NCI-H1105 treated with DMSO at 0.1 percent for 48 hours (cell line): ENCODE results near the gene ZNF487.
A peak's percentile ranks its signal among the peaks of the same experiment; 100 is the strongest.
"Not testable (repeated sequence)": the region's sequence is repeated elsewhere in the genome, so short reads cannot be mapped to it uniquely, and the experiment has no call there.

ENCODE experiments used
- DNase-seq: peaks from one replicate; lab custom pipeline; 2025; lab: John Stamatoyannopoulos, UW

Gene ZNF487

DNA sequence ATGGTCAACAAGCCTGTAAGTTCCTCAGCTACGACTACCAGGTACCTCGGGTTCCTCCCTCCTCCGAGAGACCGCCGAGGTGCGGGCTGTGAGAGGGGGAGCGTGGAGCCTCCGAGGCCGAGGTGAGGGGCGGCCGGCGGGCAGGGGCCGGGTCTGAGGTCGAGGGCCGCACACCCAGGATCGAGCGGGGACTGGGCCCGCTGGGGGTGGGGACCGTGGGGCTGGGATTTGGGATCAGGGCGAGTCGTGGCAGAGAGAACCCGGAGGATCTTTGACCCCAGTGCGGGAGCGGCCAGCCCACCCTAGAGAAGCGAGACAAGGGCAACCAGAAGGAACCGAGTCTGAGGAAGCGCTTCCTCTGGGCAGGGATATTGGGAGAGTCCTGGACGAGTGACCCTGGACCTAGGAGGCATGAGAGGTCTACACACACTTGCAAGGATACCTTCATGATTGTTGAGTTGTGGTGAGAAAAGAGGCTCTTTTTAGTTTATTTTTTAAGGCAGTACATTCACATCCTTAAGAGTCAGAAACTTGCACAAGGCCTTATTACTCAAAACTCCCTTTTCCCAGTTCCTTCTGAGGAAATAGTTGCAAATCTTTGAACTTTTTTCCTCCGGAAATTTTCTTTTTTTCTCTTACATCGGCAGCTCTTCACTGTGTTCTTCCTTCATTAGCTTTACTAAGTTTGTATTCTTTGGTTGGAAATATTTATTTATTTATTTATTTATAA, 395 bp downstream of the ZNF487 start:
- DNase-seq: no peak

DNA sequence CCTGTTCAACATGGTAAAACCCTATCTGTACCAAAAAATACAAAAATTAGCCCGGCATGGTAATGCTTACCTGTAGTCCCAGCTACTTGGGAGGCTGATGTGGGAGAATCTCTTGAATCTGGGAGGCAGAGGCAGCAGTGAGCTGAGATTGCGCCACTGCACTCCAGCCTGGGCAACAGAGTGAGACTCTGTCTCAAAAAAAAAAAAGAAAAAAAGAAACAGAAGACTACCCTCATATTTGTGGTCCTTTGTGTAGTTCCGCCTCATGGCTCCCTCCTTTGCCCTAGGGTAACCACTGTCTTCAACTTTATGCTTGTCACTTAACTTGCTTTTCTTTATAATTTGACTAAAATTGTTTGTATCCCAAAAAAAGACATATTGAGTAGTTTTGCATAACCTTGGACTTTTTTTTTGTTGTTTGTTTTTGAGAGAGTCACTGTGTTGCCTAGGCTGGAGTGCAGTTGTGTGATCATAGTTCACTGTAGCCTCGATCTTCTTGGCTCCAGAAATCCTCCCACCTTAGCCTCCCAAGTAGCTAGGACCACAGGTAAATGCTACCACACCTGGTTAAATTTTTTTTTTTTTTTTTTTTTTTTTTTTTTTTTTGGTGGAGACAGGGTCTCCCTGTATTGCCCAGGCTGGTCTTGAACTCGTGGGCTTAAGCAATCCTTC, 3.7 kb downstream of the ZNF487 start:
- no peak for DNase-seq

DNA sequence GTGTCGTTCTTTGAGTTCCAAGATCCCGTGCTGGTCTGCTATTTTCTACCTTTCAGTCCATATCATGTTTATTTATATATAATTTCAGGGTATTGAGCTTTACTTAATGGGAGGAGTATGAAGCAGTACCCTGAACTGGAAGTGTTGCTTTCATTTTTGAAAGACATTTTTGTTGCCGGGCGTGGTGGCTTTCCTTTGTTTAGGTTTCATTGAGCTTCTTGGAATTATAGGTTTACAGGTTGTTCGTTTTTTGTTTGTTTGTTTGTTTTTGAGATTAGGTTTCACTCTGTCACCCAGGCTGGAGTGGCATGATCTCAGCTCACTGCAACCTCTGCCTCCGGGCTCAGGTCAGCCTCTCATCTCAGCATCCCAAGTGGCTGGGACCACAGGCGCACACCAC, 7.4 kb downstream of the ZNF487 start:
- no peak for DNase-seq

DNA sequence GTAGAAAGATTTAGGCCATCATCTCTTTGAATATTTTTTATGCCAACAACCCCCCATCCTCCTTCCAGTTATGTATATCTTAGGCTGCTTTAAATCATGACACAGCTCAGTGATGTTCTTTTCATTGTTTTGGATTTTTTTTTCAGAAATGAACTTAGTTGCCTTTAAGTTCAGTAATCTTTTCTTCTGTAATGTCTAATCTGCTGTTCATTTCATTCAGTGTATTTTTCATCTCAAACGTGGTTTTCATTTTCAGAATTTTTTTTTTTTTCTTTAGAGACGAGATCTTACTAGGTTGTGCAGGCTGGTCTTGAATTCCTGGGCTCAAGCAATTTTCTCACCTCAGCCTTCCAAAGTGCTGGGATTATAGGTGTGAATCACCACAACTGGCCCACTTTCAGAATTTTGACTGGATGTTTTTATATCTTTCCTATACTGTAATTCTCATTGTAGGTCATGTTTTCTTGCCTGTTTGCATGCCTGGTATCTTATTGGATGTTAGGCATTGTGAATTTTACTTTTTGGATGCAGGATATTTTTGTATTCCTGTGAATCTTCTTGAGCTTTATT, 8.1 kb downstream of the ZNF487 start:
- no peak for DNase-seq

DNA sequence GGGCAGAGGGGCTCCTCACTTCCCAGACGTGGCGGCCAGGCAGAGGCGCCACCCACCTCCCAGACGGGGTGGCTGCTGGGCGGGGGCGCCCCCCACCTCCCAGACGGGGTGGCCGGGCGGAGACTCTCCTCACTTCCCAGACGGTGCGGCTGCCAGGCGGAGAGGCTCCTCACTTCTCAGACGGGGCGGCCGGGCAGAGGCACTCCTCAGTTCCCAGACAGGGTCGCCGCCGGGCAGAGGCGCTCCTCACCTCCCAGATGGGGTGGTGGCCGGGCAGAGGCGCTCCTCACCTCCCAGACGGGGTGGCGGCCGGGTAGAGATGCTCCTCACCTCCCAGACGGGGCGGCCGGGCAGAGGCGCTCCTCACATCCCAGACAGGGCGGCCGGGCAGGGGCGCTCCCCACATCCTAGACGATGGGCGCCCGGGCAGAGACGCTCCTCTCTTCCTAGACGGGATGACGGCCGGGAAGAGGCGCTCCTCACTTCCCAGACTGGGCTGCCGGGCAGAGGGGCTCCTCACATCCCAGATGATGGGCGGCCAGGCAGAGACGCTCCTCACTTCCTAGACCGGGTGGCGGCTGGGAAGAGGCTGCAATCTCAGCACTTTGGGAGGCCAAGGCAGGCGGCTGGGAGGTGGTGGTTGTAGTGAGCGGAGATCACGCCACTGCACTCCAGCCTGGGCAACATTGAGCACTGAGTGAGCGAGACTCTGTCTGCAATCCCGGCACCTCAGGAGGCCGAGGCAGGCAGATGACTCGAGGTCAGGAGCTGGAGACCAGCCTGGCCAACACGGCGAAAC, 9.5 kb downstream of the ZNF487 start:
- not testable (repeated sequence) for DNase-seq

DNA sequence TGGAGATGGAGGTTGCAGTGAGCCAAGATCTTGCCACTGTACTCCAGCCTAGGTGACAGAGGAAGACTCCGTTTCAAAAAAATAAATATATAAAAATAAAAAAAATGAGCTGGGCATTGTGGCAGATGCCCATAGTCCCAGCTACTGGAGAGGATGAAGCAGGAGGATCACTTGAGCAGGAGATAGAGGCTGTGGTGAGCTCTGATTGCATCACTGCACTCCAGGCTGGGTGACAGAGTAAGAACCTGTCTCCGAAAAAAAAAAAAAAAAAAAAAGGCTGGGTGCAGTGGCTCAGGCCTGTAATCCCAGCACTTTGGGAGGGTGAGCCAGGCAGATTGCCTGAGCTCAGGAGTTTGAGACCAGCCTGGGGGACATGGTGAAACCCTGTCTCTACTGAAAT, 11.8 kb downstream of the ZNF487 start:
- no peak for DNase-seq

DNA sequence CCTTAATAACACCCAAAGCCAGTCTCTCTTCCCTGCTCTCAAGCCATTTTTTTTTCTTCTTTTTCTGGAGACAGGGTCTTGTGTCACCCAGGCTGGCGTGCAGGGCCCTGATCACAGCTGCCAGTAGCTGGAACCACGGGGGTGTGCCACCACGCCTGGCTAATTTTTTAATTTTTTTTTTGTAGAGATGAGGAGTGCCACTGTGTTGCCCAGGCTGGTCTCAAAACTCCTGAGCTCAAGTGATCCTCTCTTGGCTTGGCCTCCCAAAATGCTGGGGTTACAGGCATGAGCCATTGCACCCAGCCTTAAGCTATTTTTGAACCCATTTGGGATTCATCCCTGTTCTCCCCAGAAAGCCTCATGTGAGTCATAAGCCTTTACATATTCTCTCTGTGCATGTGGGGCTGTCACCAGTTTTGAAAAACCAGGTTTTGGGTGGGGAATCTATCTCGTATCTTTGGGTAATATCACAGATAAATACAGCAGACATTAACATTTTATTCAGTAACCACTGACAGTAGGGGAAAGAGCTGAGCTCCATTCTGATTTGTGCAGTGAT, 15.5 kb downstream of the ZNF487 start:
- no peak for DNase-seq

DNA sequence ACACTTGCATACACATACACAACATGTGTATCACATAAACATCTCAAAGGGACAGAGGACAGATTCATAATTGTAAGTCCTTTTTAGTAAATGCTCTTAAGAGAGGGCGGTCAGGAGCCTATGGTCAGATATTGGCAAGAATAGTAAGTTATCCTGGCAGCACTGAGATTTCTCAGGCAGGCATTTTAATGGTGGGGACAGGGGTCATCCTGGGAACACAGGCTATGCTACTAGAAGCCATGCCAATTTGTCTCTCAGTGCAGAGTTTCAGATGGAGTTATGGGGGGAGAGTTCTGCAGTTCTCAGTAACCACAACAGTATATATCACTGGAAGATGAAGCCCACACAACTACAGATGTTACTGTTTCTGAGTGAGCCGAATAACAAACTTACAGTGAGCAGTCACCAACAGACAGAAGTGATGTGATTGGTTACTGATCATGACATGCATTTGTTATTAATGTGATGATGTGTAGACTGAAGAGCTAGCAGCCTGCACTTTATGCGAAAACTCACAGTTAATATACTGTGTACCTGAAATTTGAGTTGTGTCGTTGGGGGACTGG, 16.4 kb downstream of the ZNF487 start:
- DNase-seq: no peak

DNA sequence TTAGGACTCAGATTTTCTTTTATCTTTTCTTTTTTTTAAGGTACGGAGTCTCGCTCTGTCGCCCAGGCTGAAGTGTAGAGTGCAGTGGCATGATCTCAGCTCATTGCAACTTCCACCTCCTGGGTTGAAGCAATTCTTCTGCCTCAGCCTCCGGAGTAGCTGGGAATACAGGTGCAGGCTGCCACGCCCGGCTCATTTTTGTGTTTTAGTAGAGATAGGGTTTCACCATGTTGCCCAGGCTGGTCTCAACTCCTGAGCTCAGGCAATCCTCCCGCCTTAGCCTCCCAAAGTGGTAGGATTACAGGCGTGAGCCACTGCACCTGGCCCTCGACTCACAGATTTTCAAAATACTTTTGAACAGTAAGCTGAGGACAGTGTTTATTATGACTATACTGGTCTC, 17.1 kb downstream of the ZNF487 start:
- DNase-seq: not testable (repeated sequence)

DNA sequence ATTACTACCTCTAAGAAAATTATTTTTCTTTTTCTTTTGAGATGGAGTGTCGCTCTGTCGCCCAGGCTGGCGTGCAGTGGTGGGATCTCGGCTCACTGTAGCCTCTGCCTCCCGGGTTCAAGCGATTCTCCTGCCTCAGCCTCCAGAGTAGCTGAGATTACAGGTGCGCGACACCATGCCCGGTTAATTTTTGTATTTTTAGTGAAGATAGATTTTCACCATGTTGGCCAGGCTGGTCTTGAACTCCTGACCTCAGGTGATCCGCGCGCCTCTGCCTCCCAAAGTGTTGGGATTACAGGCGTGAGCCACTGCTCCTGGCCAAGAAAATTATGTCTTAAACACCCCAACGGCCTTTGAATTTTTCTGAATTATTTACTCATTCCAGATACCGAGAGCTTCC, 19.6 kb downstream of the ZNF487 start:
- DNase-seq: not testable (repeated sequence)

DNA sequence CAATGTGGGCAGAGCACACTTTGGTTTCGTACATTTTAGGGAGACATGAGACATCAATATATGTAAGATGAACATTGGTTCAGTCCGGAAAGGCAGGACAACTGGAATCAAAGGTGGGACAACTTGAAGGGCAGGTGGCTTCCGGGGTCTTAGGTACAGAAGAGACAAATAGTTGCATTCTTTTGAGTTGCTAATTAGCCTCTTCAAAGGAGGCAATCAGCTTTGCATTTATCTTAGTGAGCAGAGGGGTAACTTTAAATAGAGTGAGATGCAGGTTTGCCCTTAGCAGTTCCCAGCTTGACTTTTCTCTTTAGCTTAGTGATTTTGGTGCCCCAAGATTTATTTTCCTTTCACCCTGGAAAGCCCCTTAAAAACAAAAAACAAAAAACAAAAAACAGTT, 21.3 kb downstream of the ZNF487 start:
- no peak for DNase-seq

DNA sequence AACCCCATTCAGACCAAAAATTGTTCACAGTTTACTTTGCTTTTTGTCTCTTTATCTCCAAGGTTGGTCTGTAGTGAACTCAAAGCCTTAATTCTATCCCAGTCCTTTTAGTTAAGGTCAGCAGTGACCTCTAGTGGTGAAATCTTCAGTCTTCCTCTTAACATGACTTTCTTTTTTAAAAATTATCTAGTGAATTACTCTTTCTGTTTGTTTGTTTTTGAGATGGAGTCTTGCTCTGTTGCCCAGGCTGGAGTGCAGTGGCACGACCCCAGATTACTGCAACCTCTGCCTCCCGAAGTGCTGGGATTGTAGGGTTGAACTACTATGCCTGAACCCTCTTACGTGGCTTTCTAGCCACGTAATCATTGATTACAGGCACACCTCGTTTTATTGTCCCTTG, 25.0 kb downstream of the ZNF487 start:
- peak; percentile 51 for DNase-seq

DNA sequence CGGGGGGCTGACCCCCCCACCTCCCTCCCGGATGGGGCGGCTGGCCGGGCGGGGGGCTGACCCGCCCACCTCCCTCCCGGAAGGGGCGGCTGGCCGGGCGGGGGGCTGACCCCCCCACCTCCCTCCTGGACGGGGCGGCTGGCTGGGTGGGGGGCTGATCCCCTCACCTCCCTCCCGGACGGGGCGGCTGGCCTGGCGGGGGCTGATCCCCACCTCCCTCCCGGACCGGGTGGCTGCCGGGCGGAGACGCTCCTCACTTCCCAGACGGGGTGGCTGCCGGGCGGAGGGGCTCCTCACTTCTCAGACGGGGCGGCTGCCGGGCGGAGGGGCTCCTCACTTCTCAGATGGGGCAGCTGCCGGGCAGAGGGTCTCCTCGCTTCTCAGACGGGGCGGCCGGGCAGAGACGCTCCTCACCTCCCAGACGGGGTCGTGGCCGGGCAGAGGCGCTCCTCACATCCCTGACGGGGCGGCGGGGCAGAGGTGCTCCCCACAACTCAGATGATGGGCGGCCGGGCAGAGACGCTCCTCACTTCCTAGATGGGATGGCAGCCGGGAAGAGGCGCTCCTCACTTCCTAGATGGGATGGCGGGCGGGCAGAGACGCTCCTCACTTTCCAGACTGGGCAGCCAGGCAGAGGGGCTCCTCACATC, 28.3 kb downstream of the ZNF487 start:
- DNase-seq: not testable (repeated sequence)

DNA sequence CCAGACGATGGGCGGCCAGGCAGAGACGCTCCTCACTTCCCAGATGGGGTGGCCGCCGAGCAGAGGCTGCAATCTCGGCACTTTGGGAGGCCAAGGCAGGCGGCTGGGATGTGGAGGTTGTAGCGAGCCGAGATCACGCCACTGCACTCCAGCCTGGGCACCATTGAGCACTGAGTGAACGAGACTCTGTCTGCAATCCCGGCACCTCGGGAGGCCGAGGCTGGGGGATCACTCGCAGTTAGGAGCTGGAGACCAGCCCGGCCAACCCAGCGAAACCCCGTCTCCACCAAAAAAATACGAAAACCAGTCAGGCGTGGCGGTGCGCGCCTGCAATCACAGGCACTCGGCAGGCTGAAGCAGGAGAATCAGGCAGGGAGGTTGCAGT, 28.8 kb downstream of the ZNF487 start:
- not testable (repeated sequence) for DNase-seq

DNA sequence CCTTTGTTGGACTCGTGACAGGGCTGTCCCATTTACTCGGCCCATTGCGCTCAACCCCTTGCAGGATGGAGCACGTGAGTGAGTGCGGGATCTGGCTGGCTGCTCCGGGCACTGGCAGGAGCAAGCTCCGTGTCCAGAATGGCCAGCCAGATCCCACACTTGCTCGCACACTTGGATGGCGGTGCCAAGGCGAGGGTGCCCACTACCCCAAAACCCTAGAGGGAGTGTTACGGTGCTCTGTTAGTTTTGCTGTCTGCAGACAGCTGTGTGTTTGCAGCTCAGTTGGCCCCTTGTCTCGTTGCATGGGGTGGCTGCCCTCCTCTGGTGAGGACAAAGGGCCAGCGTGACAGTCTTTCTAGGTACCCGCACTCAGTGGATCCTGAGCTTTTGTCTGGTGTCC, 34.2 kb downstream of the ZNF487 start:
- no peak for DNase-seq

DNA sequence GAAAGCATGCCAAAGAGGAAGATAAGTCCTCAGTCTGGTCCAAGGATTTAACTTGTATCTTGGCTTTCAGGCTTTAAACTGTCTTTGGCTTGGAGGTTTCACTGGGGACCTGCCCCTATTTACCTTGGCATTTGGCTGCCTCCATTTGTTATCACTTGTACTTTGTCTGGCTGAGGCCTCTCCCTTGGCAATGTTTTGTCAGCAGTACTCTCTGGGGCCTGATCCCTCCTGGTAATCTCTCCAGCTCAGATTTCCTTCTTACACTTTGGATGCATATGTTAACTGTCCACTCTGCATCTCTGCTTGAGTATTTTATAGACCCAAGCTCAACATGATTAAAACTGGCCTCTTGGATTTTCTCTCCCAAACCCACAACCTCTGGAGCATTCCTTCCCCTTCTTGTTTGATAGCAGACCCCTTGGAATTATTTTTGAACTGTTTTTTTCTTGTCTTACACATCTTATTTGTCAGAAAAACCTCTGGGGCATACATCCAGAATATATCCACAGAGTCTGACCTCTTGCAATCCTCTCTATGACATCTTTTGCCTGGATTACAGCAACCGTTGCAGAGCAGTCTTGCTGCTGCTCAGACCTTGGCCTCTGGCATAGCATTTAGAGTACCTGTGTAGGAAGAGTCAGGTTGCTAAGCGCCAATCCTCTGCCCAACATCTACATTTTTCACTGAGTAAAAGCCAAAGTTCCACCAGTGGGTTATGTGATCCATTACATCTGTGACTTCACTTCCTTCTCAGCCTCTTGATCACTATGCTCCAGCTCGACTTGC, 35.2 kb downstream of the ZNF487 start:
- DNase-seq: no peak

DNA sequence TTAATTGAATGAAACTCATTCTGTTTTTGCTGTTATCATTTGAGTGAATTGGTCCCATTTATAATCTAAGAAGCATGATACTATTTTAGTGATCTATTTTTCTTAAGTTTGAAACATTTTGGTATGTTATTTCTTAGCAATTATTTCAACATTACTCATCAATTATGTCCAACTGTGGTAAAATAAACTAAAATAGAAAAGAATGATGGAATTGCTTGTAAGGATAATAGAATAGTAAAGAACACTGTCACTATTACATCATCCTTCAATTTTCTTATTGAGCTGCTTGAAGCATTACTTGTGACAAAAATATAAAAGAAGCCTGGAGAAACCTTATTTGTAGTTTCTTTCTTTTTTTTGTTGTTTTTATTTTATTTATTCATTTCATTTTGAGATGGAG, 42.4 kb downstream of the ZNF487 start:
- no peak for DNase-seq

DNA sequence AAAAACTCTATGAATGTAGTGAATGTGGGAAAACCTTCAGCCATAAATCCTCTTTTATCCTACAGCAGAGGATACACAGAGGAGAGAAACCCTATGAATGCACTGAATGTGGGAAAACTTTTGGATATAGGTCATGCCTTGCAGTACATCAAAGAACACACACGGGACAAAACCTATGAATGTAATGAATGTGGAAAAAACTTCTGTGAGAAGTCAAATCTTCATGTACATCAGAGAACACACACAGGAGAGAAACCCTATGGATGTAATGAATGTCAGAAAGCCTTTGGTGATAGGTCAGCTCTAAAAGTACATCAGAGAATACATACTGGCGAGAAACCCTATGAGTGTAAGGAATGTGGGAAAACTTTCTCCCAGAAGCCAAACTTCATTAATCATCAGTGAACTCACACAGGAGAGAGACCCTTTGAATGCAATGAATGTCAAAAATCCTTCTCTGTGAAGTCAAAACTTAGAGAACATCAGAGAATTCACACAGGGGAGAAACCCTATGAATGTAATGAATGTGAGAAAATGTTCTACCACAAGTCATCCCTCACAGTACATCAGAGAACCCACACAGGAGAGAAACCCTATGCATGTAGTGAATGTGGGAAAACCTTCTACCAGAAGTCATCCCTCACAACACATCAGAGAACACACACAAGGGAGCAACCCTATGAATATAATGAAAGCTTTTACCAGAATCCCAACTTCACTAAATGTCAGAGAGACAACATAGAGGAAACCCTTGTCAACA, 45.6 kb downstream of the ZNF487 start:
- DNase-seq: no peak

DNA sequence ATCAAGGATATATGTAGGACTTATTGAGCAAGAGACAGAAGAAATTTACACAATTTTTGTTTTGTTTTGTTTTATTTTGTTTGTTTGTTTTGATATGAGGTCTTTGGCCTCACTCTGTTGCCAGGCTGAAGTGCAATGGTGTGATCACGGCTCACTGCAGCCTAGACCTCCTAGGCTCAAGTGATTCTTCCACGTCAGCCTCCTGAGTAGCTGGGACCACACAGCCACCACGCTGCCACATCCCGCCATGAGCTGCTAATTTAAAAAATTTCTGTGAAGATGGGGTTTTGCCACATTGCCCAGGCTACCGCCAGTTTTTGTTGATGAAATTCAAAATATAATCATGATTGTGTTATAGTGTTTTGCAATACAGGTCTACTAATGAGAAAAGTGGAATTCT, 54.9 kb downstream of the ZNF487 start:
- no peak for DNase-seq

DNA sequence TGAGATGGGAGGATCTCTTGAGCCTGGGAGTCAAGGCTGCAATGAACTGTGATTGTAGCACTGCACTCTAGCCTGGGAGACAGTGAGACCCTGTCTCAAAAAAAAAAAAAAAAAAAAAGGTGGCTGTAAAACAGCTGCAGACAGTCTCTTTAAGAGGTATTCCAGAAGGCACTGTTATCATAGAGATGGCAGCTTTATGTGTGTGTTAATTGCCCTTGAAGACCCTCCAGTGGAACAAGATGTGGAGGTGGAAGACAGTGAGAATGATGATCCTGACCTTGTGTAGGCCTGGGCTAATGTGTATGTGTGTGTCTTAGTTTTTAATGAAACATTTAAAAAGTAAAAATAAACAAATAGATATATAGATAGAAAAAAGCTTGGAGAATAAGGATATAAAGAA, 66.0 kb downstream of the ZNF487 start:
- DNase-seq: no peak
